ENCODE measurements around the gene LAMC1. TPM values are rescaled to one million over a fixed set of nuclear protein-coding genes. Genes with fewer than 3 reads are reported as not detected.

LAMC1 gene
- total and polyA plus RNA-seq, 2 donors (not counting 1 experiment from before 2014, with no cell fraction given), result 11.5 to 34.0 TPM

GRCh38 chr1:183000167-183000962 lies 22.9 kb upstream of the LAMC1 start:
- CTCF ChIA-PET, result no interaction called here
- intact Hi-C loops (cut with micrococcal nuclease), result no loop called here

More at GRCh38 chr1:183000167-183000962, 22.9 kb upstream of the LAMC1 start:
- Histone ChIP-seq H3K4me3 (ENCODE audit: control extremely low read depth in 1 of 5, extremely low read depth in 1 of 5, insufficient read depth in 1 of 5, low read depth in 2 of 5, low read length in 4 of 5) (no peak overlapping the region), H3K4me2 (replicated peaks; ENCODE audit: low read depth, low read length, poor library complexity, severe bottlenecking) (no peak overlapping the region), H3K27ac (ENCODE audit: low read length in 2 of 2) (no peak overlapping the region), H2AFZ (ENCODE audit: insufficient read depth, low read depth, low read length, poor library complexity, severe bottlenecking) (no peak overlapping the region), H3K9ac (ENCODE audit: low read length) (no peak overlapping the region), H3K27me3 (replicated peaks in 1 of 4; ENCODE audit: control extremely low read depth in 1 of 4, control insufficient read depth in 3 of 4, insufficient read depth in 4 of 4, low read length in 3 of 4) (peaks cover 0 to 3% (median 1%) of the 10 kb centered on the region in 4 experiments), H3K36me3 (replicated peaks in 1 of 2; ENCODE audit: control extremely low read depth in 1 of 2, control insufficient read depth in 1 of 2, extremely low read depth in 1 of 2, insufficient read depth in 2 of 2, low read length in 1 of 2) (no peaks in the 10 kb centered on the region), H3K4me1 (ENCODE audit: control insufficient read depth in 2 of 2, insufficient read depth in 2 of 2, low read length in 2 of 2) (no peaks in the 10 kb centered on the region), H4K20me1 (ENCODE audit: control insufficient read depth, insufficient read depth, low read length, poor library complexity, severe bottlenecking) (no peaks in the 10 kb centered on the region), H3K79me2 (ENCODE audit: control insufficient read depth, insufficient read depth, low read length) (no peaks in the 10 kb centered on the region), H3K9me3 (ENCODE audit: control extremely low read depth in 1 of 3, control insufficient read depth in 2 of 3, insufficient read depth in 1 of 3, low read length in 2 of 3) (no peaks in the 10 kb centered on the region)
- 100% methylated on average over 1 of the region's 4 CpGs for WGBS (ENCODE audit: insufficient coverage)
- Mint-ChIP-seq H3K27ac (no peak overlapping the region), H3K4me1 (no peaks in the 10 kb centered on the region), H3K27me3 (peaks cover 16% of the 10 kb centered on the region), H3K4me3 (no peak overlapping the region), H3K9me3 (ENCODE audit: insufficient read depth) (no peaks in the 10 kb centered on the region)
- POLR2A ChIA-PET, result no interaction called here
- DNase-seq, result no peak
- ATAC-seq (ENCODE audit: low read depth), result no peak
- TF ChIP-seq EZH2 (IDR thresholded peaks at IDR 0.05; ENCODE audit: borderline replicate concordance, insufficient read depth, low read depth, low read length, poor library complexity, severe bottlenecking) (no peak), CTCF (IDR thresholded peaks at IDR 0.05) (no peak)

Measured in B cell (primary cell).